ENCODE measurements around the gene KCND2.

GRCh38 chr7:120442838-120443237 lies 169.9 kb downstream of the KCND2 start:
- TF ChIP-seq, protein P1, sequence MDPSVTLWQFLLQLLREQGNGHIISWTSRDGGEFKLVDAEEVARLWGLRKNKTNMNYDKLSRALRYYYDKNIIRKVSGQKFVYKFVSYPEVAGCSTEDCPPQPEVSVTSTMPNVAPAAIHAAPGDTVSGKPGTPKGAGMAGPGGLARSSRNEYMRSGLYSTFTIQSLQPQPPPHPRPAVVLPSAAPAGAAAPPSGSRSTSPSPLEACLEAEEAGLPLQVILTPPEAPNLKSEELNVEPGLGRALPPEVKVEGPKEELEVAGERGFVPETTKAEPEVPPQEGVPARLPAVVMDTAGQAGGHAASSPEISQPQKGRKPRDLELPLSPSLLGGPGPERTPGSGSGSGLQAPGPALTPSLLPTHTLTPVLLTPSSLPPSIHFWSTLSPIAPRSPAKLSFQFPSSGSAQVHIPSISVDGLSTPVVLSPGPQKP (IDR thresholded peaks at IDR 0.05; ENCODE audit: borderline replicate concordance, low read depth, low read length), result no peak
- TF ChIP-seq CTCF (conservative IDR thresholded peaks at IDR 0.05; ENCODE audit: low read depth, low read length) (no peak), CEBPB (IDR thresholded peaks at IDR 0.05; ENCODE audit: low read depth, low read length) (no peak), POLR2A (IDR thresholded peaks at IDR 0.05; ENCODE audit: low read depth, low read length) (no peak), USF2 (IDR thresholded peaks at IDR 0.05; ENCODE audit: low read depth, low read length) (no peak), MXI1 (IDR thresholded peaks at IDR 0.05; ENCODE audit: borderline replicate concordance, low read depth, low read length) (no peak), CHD1 (IDR thresholded peaks at IDR 0.05; ENCODE audit: low read depth, low read length) (no peak), MAFK (IDR thresholded peaks at IDR 0.05; ENCODE audit: low read depth, low read length) (no peak), FOS (IDR thresholded peaks at IDR 0.05; ENCODE audit: low read depth, low read length) (no peak), RCOR1 (IDR thresholded peaks at IDR 0.05; ENCODE audit: insufficient replicate concordance, low read length) (no peak)
